CD4-positive, alpha-beta T cell treated with Interleukin-17A for 4 hours (primary cell): Measurements from ENCODE around the gene SIM2.
"Not testable (repeated sequence)": the region's sequence is repeated elsewhere in the genome, so short reads cannot be mapped to it uniquely, and the experiment has no call there.

ENCODE experiments used
- DNase-seq: peaks from one replicate; pipeline ENCODE4 v3.0.0-alpha.2; 2020; ENCODE audit warnings: mixed read lengths

Gene SIM2

DNA sequence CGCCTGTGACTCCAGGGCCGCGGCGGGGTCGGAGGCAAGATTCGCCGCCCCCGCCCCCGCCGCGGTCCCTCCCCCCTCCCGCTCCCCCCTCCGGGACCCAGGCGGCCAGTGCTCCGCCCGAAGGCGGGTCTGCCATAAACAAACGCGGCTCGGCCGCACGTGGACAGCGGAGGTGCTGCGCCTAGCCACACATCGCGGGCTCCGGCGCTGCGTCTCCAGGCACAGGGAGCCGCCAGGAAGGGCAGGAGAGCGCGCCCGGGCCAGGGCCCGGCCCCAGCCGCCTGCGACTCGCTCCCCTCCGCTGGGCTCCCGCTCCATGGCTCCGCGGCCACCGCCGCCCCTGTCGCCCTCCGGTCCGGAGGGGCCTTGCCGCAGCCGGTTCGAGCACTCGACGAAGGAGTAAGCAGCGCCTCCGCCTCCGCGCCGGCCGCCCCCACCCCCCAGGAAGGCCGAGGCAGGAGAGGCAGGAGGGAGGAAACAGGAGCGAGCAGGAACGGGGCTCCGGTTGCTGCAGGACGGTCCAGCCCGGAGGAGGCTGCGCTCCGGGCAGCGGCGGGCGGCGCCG, at the start of gene SIM2:
SIM2 (plus strand) TSS at position 135 of the 565 bp plus-strand sequence. CDS start 632 bp downstream, outside the sequence.
- DNase-seq = no peak

DNA sequence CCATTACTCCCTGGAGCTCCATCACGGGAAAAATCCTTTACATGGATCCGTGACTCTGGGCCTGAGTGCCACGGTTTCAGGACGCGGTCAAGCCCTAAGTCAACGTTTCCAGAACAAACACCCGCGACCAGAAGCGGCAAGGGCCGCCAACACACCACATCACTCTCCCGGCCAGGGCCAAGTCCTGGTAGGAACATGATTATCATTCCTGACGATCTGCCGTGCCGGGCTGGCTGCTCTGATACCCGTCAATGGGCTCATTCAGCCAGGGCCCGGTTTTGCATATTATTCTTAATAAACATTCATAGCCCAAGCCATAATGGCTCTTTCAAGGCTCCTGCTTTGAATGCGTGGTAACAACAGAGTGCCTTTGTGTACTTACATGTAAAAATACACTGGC, 44.6 kb upstream of the SIM2 start:
- no peak for DNase-seq

GRCh38 chr21:36654796-36655325, 44.1 kb upstream of the SIM2 start:
- no peak for DNase-seq

DNA sequence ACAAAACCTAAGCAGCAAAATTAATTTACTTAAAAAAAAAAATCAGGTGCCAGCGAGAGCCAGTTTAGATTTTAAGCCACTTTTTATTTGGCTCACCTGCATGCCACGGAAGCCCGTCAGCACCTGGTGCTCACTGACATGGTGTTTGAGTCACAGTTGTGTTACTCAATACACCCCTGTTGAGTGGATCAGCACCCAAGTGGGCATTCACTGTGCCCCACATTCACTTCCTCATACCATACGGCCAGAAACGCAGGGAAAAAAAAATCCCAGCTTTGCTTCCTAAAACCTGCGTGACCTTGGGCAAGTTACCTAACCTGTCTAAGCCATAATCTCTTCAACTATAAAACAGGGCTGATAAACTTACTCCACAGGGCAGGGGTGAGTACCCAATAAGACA, 42.8 kb upstream of the SIM2 start:
- no peak for DNase-seq

DNA sequence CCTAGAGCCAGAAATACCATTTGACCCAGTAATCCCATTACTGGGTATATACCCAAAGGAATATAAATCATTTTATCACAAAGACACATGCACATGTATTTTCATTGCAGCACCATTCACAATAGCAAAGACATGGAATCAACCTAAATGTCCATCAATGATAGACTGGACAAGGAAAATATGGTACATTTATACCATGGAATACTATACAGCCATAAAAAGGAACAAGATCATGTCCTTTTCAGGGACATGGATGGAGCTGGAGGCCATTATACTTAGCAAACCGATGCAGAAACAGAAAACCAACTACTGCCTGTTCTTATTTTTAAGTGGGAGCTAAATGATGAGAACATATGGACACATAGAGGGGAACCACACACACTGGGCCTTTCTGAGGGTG, 41.6 kb upstream of the SIM2 start:
- DNase-seq = not testable (repeated sequence)

GRCh38 chr21:36657999-36658398, 40.9 kb upstream of the SIM2 start:
- DNase-seq = no peak

GRCh38 chr21:36658926-36659325, 40.0 kb upstream of the SIM2 start:
- DNase-seq = no peak

DNA sequence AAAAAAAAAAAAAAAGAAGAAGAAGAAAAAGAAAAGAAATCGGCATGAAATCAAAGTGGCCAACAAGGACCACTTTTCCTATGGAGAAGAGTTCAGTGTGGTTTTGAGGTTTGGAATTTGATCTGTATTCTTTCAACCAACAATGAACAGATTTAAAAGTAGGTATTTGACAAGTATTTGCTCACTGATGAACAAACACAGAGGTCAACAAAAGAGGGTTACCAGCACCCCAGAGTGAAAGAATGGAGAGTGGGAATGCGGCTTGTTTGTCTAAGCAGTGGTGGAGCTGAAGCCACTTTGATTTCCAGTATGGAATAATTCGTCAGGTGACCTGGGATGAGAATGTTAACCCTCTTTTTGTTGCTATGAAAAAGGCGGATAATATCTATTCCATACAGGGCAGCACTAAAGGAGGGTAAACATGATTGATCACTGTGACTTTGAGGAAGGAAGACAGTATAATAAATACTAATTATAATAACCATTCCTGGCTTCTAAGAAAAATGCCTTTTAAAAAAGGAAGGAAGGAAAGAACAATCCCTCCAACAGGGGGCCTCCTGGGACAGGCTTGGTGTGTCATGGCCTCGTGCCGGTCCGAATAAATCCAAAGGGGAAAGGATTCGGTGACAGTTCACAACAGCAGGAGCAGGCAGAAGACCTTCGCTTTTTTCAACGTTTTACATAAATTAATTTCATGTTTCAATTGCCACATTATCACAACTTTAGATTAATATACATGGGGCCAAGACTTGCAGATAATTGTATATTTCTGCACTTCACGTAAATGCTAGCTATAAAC, 37.2 kb upstream of the SIM2 start:
- DNase-seq = no peak

GRCh38 chr21:36663033-36663855, 35.7 kb upstream of the SIM2 start:
- no peak for DNase-seq

DNA sequence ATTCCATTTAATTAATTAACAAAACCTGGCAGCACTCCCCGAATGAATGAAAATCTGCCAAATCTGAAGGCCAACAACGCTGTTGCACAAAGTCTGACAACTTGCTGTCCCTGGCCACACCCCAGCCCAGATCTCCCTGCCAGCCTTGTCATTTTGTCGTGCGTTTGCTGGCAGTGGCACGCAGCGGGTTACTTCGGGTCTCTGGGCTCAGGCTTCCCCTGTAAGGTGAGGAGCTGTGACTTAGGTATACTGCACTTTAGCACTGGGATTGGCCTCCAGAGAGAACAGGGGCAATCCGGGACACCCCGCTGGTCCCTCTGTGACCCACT, 34.3 kb upstream of the SIM2 start:
- DNase-seq = no peak

DNA sequence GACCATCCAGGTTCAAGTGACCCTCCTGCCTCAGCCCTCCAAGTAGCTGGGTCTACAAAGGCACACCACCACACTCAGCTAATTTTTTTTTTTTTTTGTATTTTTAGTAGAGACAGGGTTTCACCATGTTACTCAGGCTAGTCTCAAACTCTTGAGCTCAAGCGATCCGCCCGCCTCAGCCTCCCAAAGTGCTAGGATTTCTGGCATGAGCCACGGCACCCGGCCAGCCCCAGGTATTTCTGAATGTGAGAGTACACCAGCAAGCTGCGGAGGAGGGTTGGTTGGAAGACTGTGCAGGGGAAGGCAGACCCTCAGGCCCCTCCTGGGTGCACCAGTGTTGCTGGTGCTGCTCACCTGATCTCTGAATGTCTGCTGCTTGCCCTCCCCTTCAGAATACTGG, 33.1 kb upstream of the SIM2 start:
- no peak for DNase-seq

- DNase-seq = no peak
These were observed 30.2 kb upstream of the SIM2 start for GRCh38 chr21:36668713-36669112.

DNA sequence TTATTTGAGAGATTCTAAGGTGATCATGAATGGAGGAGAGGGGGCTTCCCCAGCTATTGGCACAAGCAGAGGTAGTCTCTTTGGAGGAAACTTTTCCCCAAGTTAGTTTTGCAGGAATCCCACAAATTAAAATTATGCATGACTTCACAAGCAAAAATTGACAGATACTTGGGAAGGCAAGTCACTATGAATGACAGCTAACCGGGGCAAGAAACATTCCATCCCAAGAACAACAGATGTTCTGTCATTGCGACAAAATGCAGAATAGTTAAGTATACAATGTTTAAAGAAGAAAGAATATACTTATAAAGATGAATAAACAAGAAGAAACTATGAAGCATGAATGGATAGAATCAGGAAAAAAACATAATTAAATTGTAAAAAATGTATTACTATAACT, 27.1 kb upstream of the SIM2 start:
- no peak for DNase-seq

- DNase-seq = not testable (repeated sequence)
These were observed 26.6 kb upstream of the SIM2 start for GRCh38 chr21:36672296-36672695.

GRCh38 chr21:36672737-36673136, 26.2 kb upstream of the SIM2 start:
- no peak for DNase-seq

- DNase-seq = no peak
These were observed 22.6 kb upstream of the SIM2 start for GRCh38 chr21:36676039-36676950.

GRCh38 chr21:36677443-36677842, 21.5 kb upstream of the SIM2 start:
- DNase-seq = no peak

- no peak for DNase-seq
These were observed 20.4 kb upstream of the SIM2 start for GRCh38 chr21:36678538-36678937.

DNA sequence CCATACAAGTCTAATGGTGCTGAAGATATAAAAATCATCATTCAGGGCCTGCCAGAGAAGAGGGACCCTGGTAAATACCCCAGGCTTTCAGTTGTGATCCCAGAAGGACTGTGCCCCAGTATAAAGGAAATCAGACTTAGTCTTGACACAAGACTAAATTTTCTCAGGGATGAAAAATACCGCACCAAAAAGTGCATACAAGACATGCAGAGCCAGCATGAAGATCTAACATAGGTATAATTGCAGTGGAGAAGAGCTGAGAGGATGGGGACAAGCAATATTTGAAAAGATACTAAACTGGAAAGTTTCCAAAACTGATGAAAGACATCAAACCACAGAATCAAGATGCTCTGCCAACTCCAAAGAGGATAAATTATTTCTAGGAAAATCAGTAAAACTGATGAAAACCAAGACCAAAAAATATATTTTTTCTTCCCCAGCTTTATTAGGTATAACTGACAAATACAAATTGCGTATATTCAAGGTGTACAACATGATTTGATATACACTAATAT, 17.7 kb upstream of the SIM2 start:
- no peak for DNase-seq

GRCh38 chr21:36684957-36685714, 13.8 kb upstream of the SIM2 start:
- DNase-seq = no peak

DNA sequence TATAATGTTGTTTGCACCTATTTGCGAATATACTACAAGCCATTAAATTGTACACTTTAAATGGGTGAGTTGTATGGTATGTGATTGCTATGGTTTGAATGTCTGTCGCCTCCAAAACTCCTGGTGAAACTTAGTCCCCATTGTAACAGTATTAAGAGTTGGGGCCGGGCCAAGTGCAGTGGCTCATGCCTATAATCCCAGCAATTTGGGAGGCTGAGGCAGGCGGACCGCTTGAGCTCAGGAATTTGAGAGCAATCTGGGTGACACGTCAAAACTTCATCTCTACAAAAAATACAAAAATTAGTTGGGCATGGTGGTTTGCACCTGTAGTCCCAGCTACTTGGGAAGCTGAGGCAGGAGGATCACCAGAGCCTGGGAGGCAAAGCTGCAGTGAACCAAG, 12.0 kb upstream of the SIM2 start:
- DNase-seq = no peak

DNA sequence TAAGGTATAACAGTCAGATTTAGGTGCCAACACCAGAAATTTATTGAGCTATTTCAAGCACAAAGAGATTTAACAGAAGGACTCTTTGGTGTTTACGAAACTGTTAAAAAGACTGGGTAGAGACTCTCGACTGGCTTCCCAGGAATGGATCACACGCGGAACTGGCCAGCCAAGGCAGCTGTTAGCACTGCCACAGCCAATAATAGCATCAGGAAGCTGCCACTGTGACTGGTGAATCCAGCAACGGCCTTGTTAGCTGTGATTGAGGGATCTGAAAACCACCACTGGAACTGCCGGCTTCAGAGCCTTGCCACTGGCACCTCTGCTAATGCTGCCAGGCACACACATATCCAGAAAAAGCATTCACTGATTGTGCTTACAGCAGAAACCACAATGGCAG, 10.6 kb upstream of the SIM2 start:
- DNase-seq = no peak
